ENCODE measurements around the gene RPL36AL.
"Not testable (repeated sequence)": the region's sequence is repeated elsewhere in the genome, so short reads cannot be mapped to it uniquely, and the experiment has no call there.

The RPL36AL gene

GRCh38 chr14:49619273-49619672 is 1.2 kb downstream of the RPL36AL start:
- DNase-seq, result not testable (repeated sequence)

GRCh38 chr14:49617852-49618519 is 2.4 kb downstream of the RPL36AL start:
- no peak for DNase-seq

- no peak for DNase-seq
Measured at GRCh38 chr14:49615776-49616175, 4.7 kb downstream of the RPL36AL start.

- no peak for DNase-seq
Measured at GRCh38 chr14:49614196-49614595, 6.2 kb downstream of the RPL36AL start.

- DNase-seq, result no peak
Measured at GRCh38 chr14:49612671-49613070, 7.8 kb downstream of the RPL36AL start.

GRCh38 chr14:49612251-49612650 is 8.2 kb downstream of the RPL36AL start:
- DNase-seq, result no peak

- no peak for DNase-seq
Measured at GRCh38 chr14:49607583-49607982, 12.8 kb downstream of the RPL36AL start.

GRCh38 chr14:49598485-49599300 is 21.7 kb downstream of the RPL36AL start, which contains the start of gene LRR1:
Gene LRR1, plus strand, starts transcription at chr14:49598940. Its CDS starts 81 bp downstream, at chr14:49599021.
- DNase-seq, result peak; percentile 82

- peak; percentile 13 for DNase-seq
Measured at GRCh38 chr14:49598189-49598484, 22.3 kb downstream of the RPL36AL start.

- no peak for DNase-seq
Measured at GRCh38 chr14:49594347-49595091, 25.9 kb downstream of the RPL36AL start.

- no peak for DNase-seq
Measured at GRCh38 chr14:49593016-49593415, 27.4 kb downstream of the RPL36AL start.

- no peak for DNase-seq
Measured at GRCh38 chr14:49589387-49589786, 31.0 kb downstream of the RPL36AL start.

- peak; percentile 70 for DNase-seq
Measured at GRCh38 chr14:49586673-49587460, 33.6 kb downstream of the RPL36AL start.

GRCh38 chr14:49585803-49586672 is 34.4 kb downstream of the RPL36AL start, which contains the start of gene RPS29:
Gene RPS29, minus strand, starts transcription at chr14:49586380. Its CDS starts 34 bp downstream, at chr14:49586346.
- peak; percentile 98 for DNase-seq

GRCh38 chr14:49584981-49585640 is 35.3 kb downstream of the RPL36AL start:
- DNase-seq, result not testable (repeated sequence)

- no peak for DNase-seq
Measured at GRCh38 chr14:49584058-49584457, 36.4 kb downstream of the RPL36AL start.

GRCh38 chr14:49583629-49584028 is 36.8 kb downstream of the RPL36AL start:
- no peak for DNase-seq

- DNase-seq, result no peak
Measured at GRCh38 chr14:49582113-49582977, 38.1 kb downstream of the RPL36AL start.

- DNase-seq, result no peak
Measured at GRCh38 chr14:49581209-49582112, 39.0 kb downstream of the RPL36AL start.
